Naive thymus-derived CD4-positive, alpha-beta T cell (primary cell): ENCODE measurements around the gene PI4K2A. TPM values are rescaled to one million over a fixed set of nuclear protein-coding genes. Genes with fewer than 3 reads are reported as not detected.

Experiments
- ATAC-seq: fragments of 150-1000 bp; cut with Tn5 transposase; 2 replicates; pipeline ENCODE4 v1.10.0; 2021; ENCODE audit warnings: mild to moderate bottlenecking, moderate library complexity
- CTCF ChIA-PET: fragments of 350-600 bp; sonication (Branson Sonifier 250); formaldehyde crosslinking; loops from one replicate; lab custom pipeline; 2021; ENCODE audit warnings: antibody characterized with exemption; lab: Charles Lee
- POLR2A ChIA-PET: fragments of 350-600 bp; sonication (Branson Sonifier 250); formaldehyde crosslinking; loops from one replicate; lab custom pipeline; 2021; ENCODE audit warnings: antibody characterized with exemption, inconsistent platforms; lab: Charles Lee
- DNase-seq, 9 donors: peaks; one replicate each; pipeline versions ENCODE4 v3.0.0 to v3.0.0-alpha.2; 2020 to 2022; ENCODE audit warnings: mixed read lengths in 1 of 9
- H3K27ac ChIP-seq: one replicate; pipeline ENCODE4 v1.7.0; 2013; ENCODE audit warnings: mild to moderate bottlenecking, low read depth, low read length, moderate library complexity
- H3K27me3 ChIP-seq, 2 donors: one replicate each; pipeline ENCODE4 v1.7.0; 2013; ENCODE audit warnings: low read length in 2 of 2, mild to moderate bottlenecking in 2 of 2, moderate library complexity in 2 of 2; ENCODE audit not compliant: control insufficient read depth in 2 of 2, insufficient read depth in 2 of 2
- H3K36me3 ChIP-seq, 3 experiments: 1 replicate in 2 of 3; 2 replicates in 1 of 3; pipeline ENCODE4 v1.7.0; 2013; ENCODE audit warnings: low read length in 3 of 3, mild to moderate bottlenecking in 3 of 3, moderate library complexity in 1 of 3; ENCODE audit not compliant: insufficient read depth in 3 of 3, control insufficient read depth in 2 of 3
- H3K4me1 ChIP-seq, 2 donors: one replicate each; pipeline ENCODE4 v1.7.0; 2013; ENCODE audit warnings: low read length in 2 of 2, mild to moderate bottlenecking in 2 of 2, moderate library complexity in 1 of 2; ENCODE audit not compliant: control insufficient read depth in 2 of 2, insufficient read depth in 2 of 2
- H3K4me3 ChIP-seq: 2 replicates; pipeline ENCODE4 v1.7.0; 2013; ENCODE audit warnings: mild to moderate bottlenecking, low read length
- H3K9me3 ChIP-seq, 3 experiments: 1 replicate in 2 of 3; 2 replicates in 1 of 3; pipeline ENCODE4 v1.7.0; 2013; ENCODE audit warnings: low read length in 3 of 3; ENCODE audit not compliant: control insufficient read depth in 2 of 3
- H3K27ac Mint-ChIP-seq, 9 donors: one replicate each; pipeline ENCODE4 v1.8.0; 2020 to 2022; ENCODE audit warnings: mixed read lengths in 9 of 9, mild to moderate bottlenecking in 8 of 9, moderate library complexity in 5 of 9, inconsistent platforms in 2 of 9
- H3K27me3 Mint-ChIP-seq, 5 donors: one replicate each; pipeline ENCODE4 v1.8.0; 2021 to 2022; ENCODE audit warnings: mixed read lengths in 5 of 5, mild to moderate bottlenecking in 1 of 5
- H3K36me3 Mint-ChIP-seq, 5 donors: one replicate each; pipeline ENCODE4 v1.8.0; 2020 to 2022; ENCODE audit warnings: mixed read lengths in 5 of 5, mild to moderate bottlenecking in 3 of 5, inconsistent platforms in 1 of 5
- H3K4me1 Mint-ChIP-seq, 7 donors: one replicate each; pipeline ENCODE4 v1.8.0; 2020 to 2022; ENCODE audit warnings: mixed read lengths in 7 of 7, mild to moderate bottlenecking in 3 of 7, inconsistent platforms in 1 of 7
- H3K4me3 Mint-ChIP-seq, 10 donors: one replicate each; pipeline ENCODE4 v1.8.0; 2020 to 2022; ENCODE audit warnings: mild to moderate bottlenecking in 10 of 10, mixed read lengths in 10 of 10, moderate library complexity in 6 of 10, inconsistent platforms in 2 of 10
- H3K9me3 Mint-ChIP-seq, 11 donors: one replicate each; pipeline ENCODE4 v1.8.0; 2020 to 2022; ENCODE audit warnings: mixed read lengths in 11 of 11, mild to moderate bottlenecking in 4 of 11, inconsistent platforms in 1 of 11, moderate library complexity in 1 of 11
- intact Hi-C, 2 donors: fragments of 100-400 bp; cut with micrococcal nuclease; formaldehyde crosslinking; loops; one replicate each; pipeline ENCODE4 v1.15.1; 2023
- polyA plus RNA-seq, 2 donors: library from polyadenylated mRNA; unstranded; fragments of 300-500 nt; fragmentation: Illumina TruSeq; gene quantifications; one replicate each; pipeline ENCODE4 v1.2.3, GENCODE V29; 2021
- total RNA-seq, 6 experiments: library from RNA in 5 of 6; stranded (reverse) in 5 of 6; gene quantifications; 1 replicate in 5 of 6; 2 replicates in 1 of 6; pipeline ENCODE4 v1.2.3 and lab custom pipeline; 2021 to 2026

PI4K2A gene
- total and polyA plus RNA-seq, 7 experiments from 2014 or later, result 5.5 to 33.8 (median 10.1) TPM

GRCh38 chr10:97703398-97704067 lies 63.1 kb downstream of the PI4K2A start:
- Mint-ChIP-seq H3K27me3 (peaks cover 4 to 22% (median 6%) of the 10 kb centered on the region in 5 donors), H3K27ac (no peak overlapping the region), H3K9me3 (peaks cover 0 to 2% (median 0%) of the 10 kb centered on the region in 11 donors), H3K4me3 (no peak overlapping the region), H3K4me1 (peaks cover 0 to 6% (median 0%) of the 10 kb centered on the region in 7 donors), H3K36me3 (no peaks in the 10 kb centered on the region)
- no peak overlapping the region for H3K4me3 ChIP-seq
- H3K27me3 ChIP-seq, result no peaks in the 10 kb centered on the region
- ATAC-seq (no peak), DNase-seq (no peak)
- H3K9me3 ChIP-seq, result no peaks in the 10 kb centered on the region
- intact Hi-C loops, result loop anchor here in 1 of 2 donors (5.0 to 10.0 kb wide), 2 partner anchors 149 to 341 kb away; no protein-coding TSS in a partner anchor
- POLR2A ChIA-PET, result interaction anchor here (1.1 kb wide), 1 partner anchor 12 kb away, joined by 4 read pairs; no protein-coding TSS in a partner anchor
- no peak overlapping the region for H3K27ac ChIP-seq
- CTCF ChIA-PET, result interaction anchor here (0.5 to 3.6 kb wide), 7 partner anchors 9 to 28 kb away, joined by 3 to 37 read pairs (median 4); partner anchors contain the start of genes AVPI1 and MARVELD1
- no peaks in the 10 kb centered on the region for H3K4me1 ChIP-seq
- H3K36me3 ChIP-seq, result no peaks in the 10 kb centered on the region

- Histone ChIP-seq H3K4me3 (no peak overlapping the region), H3K4me1 (no peaks in the 10 kb centered on the region), H3K36me3 (no peaks in the 10 kb centered on the region), H3K9me3 (no peaks in the 10 kb centered on the region), H3K27ac (no peak overlapping the region), H3K27me3 (no peaks in the 10 kb centered on the region)
- H3K9me3 Mint-ChIP-seq, result peaks cover 0 to 2% (median 0%) of the 10 kb centered on the region in 11 donors
- H3K27ac Mint-ChIP-seq, result no peak overlapping the region
- H3K4me1 Mint-ChIP-seq, result peaks cover 0 to 6% (median 0%) of the 10 kb centered on the region in 7 donors
- no peak overlapping the region for H3K4me3 Mint-ChIP-seq
- ChIA-PET CTCF (interaction anchor here (0.5 to 3.6 kb wide), 5 partner anchors 10 to 28 kb away, joined by 3 to 37 read pairs (median 4); partner anchors contain the start of genes AVPI1 and MARVELD1), POLR2A (interaction anchor here (0.7 to 1.1 kb wide), 2 partner anchors 12 to 32 kb away, joined by 3 to 4 read pairs; partner anchors contain the start of gene ZFYVE27)
- intact Hi-C loops, result loop anchor here in 1 of 2 donors (5.0 to 10.0 kb wide), 2 partner anchors 148 to 340 kb away; no protein-coding TSS in a partner anchor
- DNase-seq, result no peak
- H3K36me3 Mint-ChIP-seq, result no peaks in the 10 kb centered on the region
- H3K27me3 Mint-ChIP-seq, result peaks cover 8 to 26% (median 11%) of the 10 kb centered on the region in 5 donors
- ATAC-seq, result no peak
These were observed 63.9 kb downstream of the PI4K2A start for GRCh38 chr10:97704341-97704740.

DNA sequence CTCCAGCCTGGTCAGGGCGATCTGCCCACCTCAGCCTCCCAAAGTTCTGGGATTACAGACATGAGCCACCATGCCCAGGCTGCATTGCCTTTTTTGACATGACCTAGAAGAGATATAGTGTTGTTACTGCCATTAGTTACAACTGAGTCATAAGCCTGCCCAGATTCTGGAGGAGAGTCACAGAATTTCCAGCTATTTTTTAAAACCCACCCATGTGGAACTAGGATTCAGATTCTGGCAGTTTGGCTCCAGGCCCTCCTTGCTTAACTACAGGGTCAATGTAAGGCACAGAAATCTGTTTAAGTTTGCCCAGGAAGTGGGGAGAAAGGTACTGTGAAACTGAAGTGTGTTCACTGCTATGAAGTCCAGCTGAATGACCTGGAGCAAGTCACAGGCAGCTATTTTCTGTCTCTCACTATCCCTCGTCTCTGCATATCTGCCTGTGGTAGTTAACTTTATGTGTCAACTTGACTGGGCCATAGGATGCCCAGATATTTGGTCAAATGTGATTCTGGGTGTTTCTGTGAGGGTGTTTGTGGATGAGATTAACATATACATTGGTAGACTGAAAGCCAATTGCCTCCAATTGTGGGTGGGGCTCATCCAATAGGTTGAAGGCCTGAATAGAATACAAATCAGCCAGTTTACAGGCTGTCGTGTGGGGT lies 64.7 kb downstream of the PI4K2A start:
- Mint-ChIP-seq H3K36me3 (no peaks in the 10 kb centered on the region), H3K27me3 (peaks cover 12 to 33% (median 16%) of the 10 kb centered on the region in 5 donors), H3K4me1 (peaks cover 0 to 6% (median 0%) of the 10 kb centered on the region in 7 donors), H3K4me3 (no peak overlapping the region), H3K27ac (no peak overlapping the region), H3K9me3 (peaks cover 0 to 2% (median 0%) of the 10 kb centered on the region in 11 donors)
- no peak overlapping the region for H3K27ac ChIP-seq
- H3K4me3 ChIP-seq, result no peak overlapping the region
- DNase-seq, result no peak
- H3K36me3 ChIP-seq, result no peaks in the 10 kb centered on the region
- intact Hi-C loops, result loop anchor here in 1 of 2 donors (10.0 kb wide), 1 partner anchor 340 kb away; no protein-coding TSS in a partner anchor
- ChIA-PET CTCF (interaction anchor here (0.7 to 1.0 kb wide), 2 partner anchors 19 to 29 kb away, joined by 3 read pairs; no protein-coding TSS in a partner anchor), POLR2A (interaction anchor here (0.7 kb wide), 1 partner anchor 31 kb away, joined by 3 read pairs; the partner anchor contains the start of gene ZFYVE27)
- H3K4me1 ChIP-seq, result no peaks in the 10 kb centered on the region
- no peaks in the 10 kb centered on the region for H3K9me3 ChIP-seq
- H3K27me3 ChIP-seq, result no peaks in the 10 kb centered on the region
- no peak for ATAC-seq

- Histone ChIP-seq H3K36me3 (no peaks in the 10 kb centered on the region), H3K4me3 (no peak overlapping the region), H3K9me3 (no peaks in the 10 kb centered on the region), H3K27ac (no peak overlapping the region), H3K27me3 (no peaks in the 10 kb centered on the region), H3K4me1 (no peaks in the 10 kb centered on the region)
- Mint-ChIP-seq H3K9me3 (peaks cover 0 to 2% (median 0%) of the 10 kb centered on the region in 11 donors), H3K27ac (no peak overlapping the region), H3K27me3 (peaks cover 9 to 37% (median 21%) of the 10 kb centered on the region in 5 donors), H3K36me3 (peaks cover 0 to 4% (median 0%) of the 10 kb centered on the region in 5 donors), H3K4me3 (no peak overlapping the region), H3K4me1 (peaks cover 0 to 8% (median 4%) of the 10 kb centered on the region in 7 donors)
- ChIA-PET CTCF (interaction anchor here (1.0 to 6.1 kb wide), 4 partner anchors 9 to 25 kb away, joined by 3 to 58 read pairs (median 3); no protein-coding TSS in a partner anchor), POLR2A (interaction anchor here (0.7 kb wide), 1 partner anchor 22 kb away, joined by 4 read pairs; no protein-coding TSS in a partner anchor)
- ATAC-seq (no peak), DNase-seq (no peak)
- intact Hi-C loops, result loop anchor here in 1 of 2 donors (10.0 kb wide), 1 partner anchor 338 kb away; no protein-coding TSS in a partner anchor
These were observed 66.8 kb downstream of the PI4K2A start for GRCh38 chr10:97707134-97707861.

GRCh38 chr10:97708167-97708566 lies 67.7 kb downstream of the PI4K2A start:
- DNase-seq (no peak), ATAC-seq (no peak)
- CTCF ChIA-PET, result interaction anchor here (1.0 to 6.1 kb wide), 6 partner anchors 10 to 28 kb away, joined by 3 to 58 read pairs (median 3); no protein-coding TSS in a partner anchor
- Histone ChIP-seq H3K4me3 (no peak overlapping the region), H3K36me3 (no peaks in the 10 kb centered on the region), H3K4me1 (peaks cover 4% of the 10 kb centered on the region in 2 donors), H3K27ac (no peak overlapping the region), H3K27me3 (no peaks in the 10 kb centered on the region), H3K9me3 (no peaks in the 10 kb centered on the region)
- Mint-ChIP-seq H3K4me1 (peaks cover 0 to 13% (median 9%) of the 10 kb centered on the region in 7 donors), H3K36me3 (peaks cover 0 to 4% (median 0%) of the 10 kb centered on the region in 5 donors), H3K27me3 (peaks cover 13 to 38% (median 24%) of the 10 kb centered on the region in 5 donors), H3K27ac (no peak overlapping the region), H3K9me3 (peaks cover 0 to 2% (median 0%) of the 10 kb centered on the region in 11 donors), H3K4me3 (no peak overlapping the region)
- POLR2A ChIA-PET, result no interaction called here
- intact Hi-C loops, result loop anchor here in 1 of 2 donors (10.0 kb wide), 1 partner anchor 337 kb away; no protein-coding TSS in a partner anchor
